B cell (primary cell): ENCODE data around the gene ADSS1.

Source experiments
- EZH2 ChIP-seq: IDR thresholded peaks from 2 replicates; pipeline ENCODE4 v1.6.1; 2012; ENCODE audit warnings: borderline replicate concordance, low read depth, mild to moderate bottlenecking, moderate library complexity, low read length; ENCODE audit not compliant: insufficient read depth, poor library complexity, severe bottlenecking
- TF ChIP-seq, protein P1 (sequence below): fragments of 200-600 bp; IDR thresholded peaks from one replicate; pipeline ENCODE4 v1.8.0; 2022; ENCODE audit warnings: antibody characterized with exemption, mild to moderate bottlenecking

DNA sequence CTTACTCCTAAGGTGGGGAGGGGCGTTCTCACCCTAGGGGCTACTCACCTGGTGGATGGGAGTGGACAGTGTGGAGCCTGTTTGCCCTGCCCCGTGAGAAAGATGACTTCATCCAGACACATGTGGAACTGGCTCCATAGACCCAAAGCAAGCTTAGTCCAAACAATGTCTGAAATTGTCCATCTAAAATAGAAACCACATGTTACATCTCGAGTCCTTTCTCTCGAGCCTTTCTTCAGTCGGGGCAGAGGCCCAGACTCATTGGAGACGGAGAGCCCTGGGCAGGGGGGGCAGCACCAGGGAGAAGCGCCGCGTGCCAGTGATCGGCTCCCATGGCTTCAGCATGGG lies 33.2 kb downstream of the ADSS1 start:
- TF ChIP-seq, protein P1, sequence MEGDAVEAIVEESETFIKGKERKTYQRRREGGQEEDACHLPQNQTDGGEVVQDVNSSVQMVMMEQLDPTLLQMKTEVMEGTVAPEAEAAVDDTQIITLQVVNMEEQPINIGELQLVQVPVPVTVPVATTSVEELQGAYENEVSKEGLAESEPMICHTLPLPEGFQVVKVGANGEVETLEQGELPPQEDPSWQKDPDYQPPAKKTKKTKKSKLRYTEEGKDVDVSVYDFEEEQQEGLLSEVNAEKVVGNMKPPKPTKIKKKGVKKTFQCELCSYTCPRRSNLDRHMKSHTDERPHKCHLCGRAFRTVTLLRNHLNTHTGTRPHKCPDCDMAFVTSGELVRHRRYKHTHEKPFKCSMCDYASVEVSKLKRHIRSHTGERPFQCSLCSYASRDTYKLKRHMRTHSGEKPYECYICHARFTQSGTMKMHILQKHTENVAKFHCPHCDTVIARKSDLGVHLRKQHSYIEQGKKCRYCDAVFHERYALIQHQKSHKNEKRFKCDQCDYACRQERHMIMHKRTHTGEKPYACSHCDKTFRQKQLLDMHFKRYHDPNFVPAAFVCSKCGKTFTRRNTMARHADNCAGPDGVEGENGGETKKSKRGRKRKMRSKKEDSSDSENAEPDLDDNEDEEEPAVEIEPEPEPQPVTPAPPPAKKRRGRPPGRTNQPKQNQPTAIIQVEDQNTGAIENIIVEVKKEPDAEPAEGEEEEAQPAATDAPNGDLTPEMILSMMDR, result no peak
- TF ChIP-seq EZH2, result no peak
